Fibroblast of the conjunctiva (primary cell): Measurements from ENCODE around the gene SLX4IP.

ENCODE experiments used
- DNase-seq: peaks from one replicate; pipeline ENCODE4 v3.0.0-alpha.2; 2010; ENCODE audit warnings: low read depth

The SLX4IP gene

DNA sequence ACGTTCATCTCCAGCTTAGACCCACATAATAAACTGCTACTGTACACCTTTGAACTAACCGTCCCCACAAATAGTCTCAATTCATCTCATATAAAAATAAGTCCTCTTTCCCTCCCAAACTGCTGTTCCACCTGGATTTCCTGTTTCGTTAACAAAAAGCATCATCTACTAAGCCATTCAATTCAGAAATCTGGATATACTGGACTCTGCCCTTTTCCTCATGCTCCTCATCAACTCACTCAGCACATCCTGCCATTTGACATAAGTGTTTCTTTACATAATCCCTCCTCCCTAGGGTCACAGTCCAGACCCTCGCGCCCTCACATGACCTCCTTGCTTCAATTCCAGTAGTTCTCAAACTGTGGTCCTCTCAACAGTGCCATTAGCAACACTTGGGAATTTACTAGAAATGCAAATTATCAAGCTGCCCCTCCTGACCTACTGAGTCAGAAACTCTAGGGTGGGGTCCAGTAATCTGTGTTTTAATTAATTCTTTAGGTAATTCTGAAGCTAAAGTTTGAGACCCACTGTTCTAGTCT, 5.6 kb upstream of the SLX4IP start:
- DNase-seq: no peak

DNA sequence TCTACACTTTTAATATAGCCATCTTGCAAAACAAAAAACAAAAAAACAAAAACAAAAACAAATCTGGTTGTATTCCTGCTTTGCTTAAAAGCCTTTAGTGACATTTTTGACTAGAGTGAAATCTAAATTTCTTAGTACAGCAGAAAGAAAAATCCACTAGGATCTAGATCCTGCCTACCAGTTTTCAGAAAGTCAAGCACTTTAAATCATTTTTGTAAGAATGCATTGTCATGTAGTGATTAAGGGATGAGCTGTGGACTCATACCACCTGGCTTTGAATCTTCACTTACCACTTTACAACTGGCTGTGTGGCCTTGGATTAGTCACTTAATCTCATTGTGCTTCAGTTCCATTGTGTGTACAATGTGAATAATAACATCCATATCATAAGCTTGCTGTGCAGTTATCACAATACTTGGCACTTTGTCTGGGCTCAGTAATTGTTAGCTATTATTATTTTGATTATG, 5.1 kb upstream of the SLX4IP start:
- no peak for DNase-seq

DNA sequence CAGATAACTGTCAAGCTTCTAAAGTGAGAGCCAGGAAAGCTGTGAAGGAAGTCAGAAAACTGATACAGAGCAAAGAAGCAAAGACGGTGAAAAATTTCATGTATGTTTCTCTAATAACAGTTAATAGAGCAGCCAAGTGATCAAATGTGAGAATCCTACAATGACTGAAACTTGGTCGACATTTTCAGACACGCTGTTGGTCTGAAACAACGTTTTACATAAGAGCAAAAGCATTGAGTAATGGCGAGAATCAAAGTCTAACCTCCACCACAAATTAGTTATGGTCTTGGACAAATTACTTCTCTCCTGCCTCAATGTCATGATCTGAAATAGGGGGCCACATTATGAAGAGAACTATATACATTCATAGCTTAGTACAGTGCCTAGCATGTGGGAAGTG, 4.4 kb upstream of the SLX4IP start:
- no peak for DNase-seq

DNA sequence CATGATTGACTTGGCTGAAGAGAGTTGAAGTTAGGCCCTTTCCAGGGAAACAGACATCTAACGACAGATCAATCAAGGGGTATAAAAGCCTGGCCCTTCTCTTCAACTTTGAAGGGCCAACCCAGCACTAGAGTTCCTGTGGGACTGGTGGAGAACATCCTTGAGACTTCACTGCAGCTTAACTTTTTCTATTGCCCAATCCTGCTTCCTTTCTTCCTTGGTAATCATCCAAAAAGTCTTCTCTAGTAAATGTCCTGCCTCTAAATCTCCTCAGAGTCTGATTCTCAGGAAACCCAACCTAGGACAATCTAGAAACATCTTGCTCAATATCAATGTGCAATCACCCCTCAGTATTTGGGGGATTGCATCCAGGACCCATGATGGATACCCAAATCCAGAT, 3.0 kb upstream of the SLX4IP start:
- DNase-seq: no peak

GRCh38 chr20:10433014-10433622, 2.0 kb upstream of the SLX4IP start:
- no peak for DNase-seq

- peak; percentile 68 for DNase-seq
Measured at GRCh38 chr20:10433623-10434466, 1.3 kb upstream of the SLX4IP start, which contains the start of gene MKKS. Gene MKKS (minus strand): TSS chr20:10434222. CDS start chr20:10413514, 20,708 bp downstream.

DNA sequence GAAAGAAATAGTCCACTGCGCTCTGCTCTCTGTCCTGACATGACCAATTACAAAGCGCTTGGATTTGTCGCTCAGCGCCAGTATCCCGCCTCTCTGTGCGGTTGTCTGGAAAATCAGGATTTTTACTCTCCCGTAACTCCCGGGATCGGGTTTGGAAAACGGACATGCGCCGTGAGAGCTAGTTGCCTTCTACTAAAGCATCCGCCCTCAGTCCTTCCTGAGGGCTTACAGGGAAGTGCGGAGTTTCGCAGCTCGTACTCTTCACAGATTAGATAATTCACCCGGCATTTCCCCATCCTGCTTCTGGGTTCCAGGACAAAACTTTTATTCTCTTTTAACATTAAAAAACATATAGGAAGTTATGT, 656 bp upstream of the SLX4IP start:
- peak; percentile 96 for DNase-seq

DNA sequence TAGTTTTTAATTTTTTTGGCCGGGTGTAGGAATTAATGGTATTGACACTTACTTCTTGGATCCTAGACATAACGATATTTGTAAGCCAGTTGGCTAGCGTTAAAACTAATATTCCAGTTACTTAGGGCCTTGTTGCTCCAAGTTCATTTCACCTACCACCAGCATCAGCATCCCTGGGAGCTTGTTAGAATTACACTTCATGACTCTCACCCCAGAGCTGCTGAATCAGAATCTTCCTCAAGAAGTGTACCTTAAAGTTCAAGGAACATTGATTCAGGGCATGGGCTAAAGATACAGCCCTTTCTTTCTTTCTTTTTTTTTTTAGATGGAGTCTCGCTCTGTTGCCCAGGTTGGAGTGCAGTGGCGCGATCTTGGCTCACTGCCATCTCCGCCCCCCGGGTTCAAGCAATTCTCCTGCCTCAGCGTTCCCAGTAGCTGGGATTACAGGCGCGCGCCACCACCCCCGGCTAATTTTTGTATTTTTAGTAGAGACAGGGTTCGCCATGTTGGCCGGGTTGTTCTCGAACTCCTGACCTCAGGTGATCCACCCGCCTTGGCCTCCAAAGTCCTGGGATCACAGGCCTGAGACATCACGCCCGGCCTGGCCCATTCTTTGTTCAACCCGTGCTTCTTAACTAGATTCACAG, 1.1 kb downstream of the SLX4IP start:
- no peak for DNase-seq

- DNase-seq: no peak
Measured at GRCh38 chr20:10438217-10438616, 3.1 kb downstream of the SLX4IP start.

GRCh38 chr20:10443936-10444335, 8.8 kb downstream of the SLX4IP start:
- no peak for DNase-seq

GRCh38 chr20:10445758-10446157, 10.7 kb downstream of the SLX4IP start:
- no peak for DNase-seq

GRCh38 chr20:10447028-10447427, 11.9 kb downstream of the SLX4IP start:
- peak; percentile 69 for DNase-seq

GRCh38 chr20:10448270-10449156, 13.4 kb downstream of the SLX4IP start:
- DNase-seq: peak; percentile 26

- DNase-seq: no peak
Measured at GRCh38 chr20:10449270-10449669, 14.2 kb downstream of the SLX4IP start.

DNA sequence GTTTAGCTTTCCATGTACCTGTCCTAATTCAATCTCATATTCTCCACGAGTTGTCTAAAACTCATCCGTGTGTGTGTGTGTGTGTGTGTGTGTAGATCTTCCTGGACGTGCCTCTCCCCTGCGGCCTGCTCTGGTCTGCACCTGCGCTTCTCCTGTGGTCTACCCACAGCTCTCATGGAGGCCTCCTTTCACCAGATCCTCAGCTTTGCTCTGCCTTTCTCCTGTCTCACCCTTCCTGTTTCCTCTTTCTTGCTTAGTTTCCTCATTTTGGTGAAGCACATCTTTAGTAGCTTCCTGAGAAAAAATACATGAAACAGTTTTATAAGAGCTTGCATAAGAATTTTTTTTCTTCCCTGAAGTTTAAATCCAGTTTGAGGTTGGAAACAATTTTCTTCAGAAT, 18.1 kb downstream of the SLX4IP start:
- no peak for DNase-seq

DNA sequence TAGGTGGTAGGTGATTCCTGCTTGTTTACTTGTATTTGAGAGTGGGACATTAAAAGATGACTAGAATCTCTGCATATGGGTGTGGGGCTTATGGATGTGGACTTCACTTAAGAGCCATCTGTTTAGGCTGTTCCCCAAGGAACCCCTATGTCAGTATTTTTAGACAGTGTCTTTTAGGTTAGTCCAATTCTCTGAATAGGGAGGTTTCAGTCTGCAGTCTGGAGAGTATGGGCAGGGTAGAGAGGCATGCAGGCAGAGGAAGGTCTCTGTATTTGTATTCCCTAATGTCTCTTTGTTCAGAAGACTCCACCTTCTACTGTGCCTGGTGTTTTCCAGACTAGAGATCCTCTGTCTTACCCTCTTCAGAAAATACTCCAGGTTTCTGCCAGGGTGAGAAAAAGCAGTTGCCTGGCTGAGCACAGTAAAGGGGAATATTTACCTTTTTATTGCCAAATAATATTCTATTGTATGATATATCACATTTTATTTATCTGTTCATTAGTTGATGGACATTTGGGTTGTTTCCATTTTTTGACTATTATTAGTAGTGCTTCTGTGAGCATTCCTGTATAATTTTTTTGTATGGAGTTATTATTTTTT, 19.1 kb downstream of the SLX4IP start:
- no peak for DNase-seq

DNA sequence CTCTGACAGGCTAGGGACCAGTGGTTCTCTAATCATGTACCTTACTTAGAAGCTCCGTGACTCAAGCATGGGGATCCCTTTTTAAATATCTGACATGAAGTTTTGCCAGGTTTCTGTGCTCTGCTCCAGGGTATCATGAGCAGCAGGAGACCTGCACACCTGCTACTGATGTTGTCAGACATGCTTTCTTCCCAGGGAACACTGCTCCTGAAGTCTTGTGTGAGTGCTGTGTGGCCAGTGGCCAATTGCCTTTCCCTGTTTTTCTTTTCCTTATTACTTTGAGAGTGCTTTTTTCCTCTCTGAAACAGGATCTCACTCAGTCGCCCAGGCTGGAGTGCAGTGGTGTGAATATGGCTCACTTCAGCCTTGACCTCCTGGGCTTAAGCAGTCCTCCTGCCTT, 26.4 kb downstream of the SLX4IP start:
- DNase-seq: no peak

DNA sequence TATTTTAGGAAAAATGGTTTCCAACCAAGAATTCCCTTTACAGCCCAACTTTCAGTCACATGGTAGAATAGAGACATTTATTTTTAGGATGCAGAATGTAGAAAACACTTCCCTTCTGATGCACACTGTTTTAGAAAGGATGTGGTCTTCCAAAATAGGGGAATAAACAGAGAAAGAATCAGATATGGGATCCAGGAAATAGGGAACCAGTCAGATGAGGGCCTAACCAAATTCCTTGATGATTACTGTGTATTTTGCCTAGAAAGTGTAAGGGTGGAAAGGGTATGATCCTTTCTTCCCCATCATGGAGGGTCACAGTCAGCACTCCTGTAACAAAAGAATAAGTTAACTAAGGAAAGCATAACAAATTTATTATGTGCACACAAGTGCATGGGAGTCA, 27.4 kb downstream of the SLX4IP start:
- DNase-seq: no peak

GRCh38 chr20:10463622-10464021, 28.5 kb downstream of the SLX4IP start:
- DNase-seq: no peak

GRCh38 chr20:10465135-10465534, 30.0 kb downstream of the SLX4IP start:
- DNase-seq: no peak

DNA sequence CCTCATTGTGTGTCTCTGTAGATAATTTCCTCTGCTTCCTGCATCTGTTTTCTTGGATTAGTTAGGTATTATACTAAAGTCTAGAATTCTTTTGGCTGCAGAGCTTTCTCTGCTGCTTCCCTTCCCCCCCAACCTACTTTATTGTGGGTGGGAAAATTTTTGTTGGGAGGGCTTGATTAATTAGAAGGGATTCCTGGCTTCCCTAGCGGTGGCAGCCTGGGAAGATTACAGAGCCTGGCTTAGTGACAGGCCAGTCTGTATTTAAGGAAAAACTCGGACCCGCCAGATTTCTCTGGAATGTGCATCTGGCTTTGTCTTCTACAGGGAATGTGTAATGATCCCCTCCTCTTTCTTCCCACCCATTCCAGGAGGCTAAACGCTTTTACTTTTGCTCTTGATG, 31.2 kb downstream of the SLX4IP start:
- no peak for DNase-seq
